Myocyte (in vitro differentiated cells): ENCODE measurements around the gene POU5F2. TPM values are rescaled to one million over a fixed set of nuclear protein-coding genes. Genes with fewer than 3 reads are reported as not detected.

Experiments
- DNase-seq: peaks from one replicate; pipeline ENCODE4 v3.0.0-alpha.2; 2012; ENCODE audit warnings: low read depth
- total RNA-seq: library from RNA; depleted of rRNA; stranded (reverse); fragments of >200 nt; gene quantifications from 2 replicates; pipeline ENCODE4 v1.2.3, GENCODE V29; 2014

POU5F2 gene
- total RNA-seq, 1 donor from 2014 or later, result 0.29 TPM

DNA sequence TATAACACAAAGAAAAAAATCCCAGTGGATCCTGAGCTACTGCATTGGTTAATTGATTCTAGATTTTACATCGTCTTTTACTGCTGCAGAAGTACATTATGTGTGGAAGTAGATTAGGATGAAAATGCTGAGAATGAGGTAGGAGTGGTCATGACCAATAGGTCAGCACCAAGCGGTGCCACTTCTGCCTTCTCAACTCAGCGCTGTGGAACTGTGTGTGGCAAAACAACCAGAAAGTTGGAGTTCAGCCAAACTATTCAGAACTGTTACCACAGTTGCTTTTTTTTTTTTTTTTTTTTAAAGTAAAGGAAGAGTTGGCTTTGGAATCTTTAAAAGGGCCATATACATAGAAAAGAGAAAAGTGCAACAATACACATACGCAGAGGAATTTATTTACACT is 24.2 kb downstream of the POU5F2 start:
- DNase-seq, result peak; percentile 81

DNA sequence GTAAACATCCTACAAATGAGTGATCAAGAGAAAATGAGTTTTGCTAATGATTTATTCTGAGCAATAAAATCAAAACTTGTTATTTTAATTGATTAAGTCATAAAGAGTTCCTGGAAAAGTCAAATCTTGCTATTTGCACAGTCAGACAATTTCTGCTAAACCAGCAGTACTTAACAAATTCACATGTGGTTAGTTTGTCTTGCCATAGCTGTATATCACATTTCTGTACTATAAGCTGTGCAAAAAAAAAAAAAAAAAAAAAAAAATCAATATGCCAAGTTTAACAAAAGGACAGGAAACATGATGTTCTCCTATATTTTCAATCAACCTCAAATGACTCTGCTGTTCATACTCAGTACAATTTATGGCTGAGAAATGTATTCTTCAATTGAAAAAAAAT is 24.9 kb downstream of the POU5F2 start:
- DNase-seq, result no peak

DNA sequence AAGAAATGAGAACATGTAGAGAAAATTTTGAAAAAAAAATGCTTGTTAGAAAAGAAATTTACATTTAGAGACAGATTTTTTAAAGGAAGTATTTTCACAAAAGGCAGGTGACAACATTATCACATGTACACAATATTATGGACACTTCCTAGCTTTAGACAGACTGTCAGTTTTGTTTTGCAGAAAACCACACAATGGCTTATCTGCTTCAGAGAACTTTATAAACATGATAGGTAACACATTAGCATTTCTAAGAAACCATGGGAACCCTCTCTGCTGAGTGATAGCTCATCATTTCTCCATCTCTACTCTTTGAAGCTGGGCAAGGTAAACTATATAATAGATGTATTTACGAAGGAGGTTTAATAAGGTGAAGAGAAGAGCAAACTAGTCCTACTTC is 25.6 kb downstream of the POU5F2 start:
- DNase-seq, result no peak

DNA sequence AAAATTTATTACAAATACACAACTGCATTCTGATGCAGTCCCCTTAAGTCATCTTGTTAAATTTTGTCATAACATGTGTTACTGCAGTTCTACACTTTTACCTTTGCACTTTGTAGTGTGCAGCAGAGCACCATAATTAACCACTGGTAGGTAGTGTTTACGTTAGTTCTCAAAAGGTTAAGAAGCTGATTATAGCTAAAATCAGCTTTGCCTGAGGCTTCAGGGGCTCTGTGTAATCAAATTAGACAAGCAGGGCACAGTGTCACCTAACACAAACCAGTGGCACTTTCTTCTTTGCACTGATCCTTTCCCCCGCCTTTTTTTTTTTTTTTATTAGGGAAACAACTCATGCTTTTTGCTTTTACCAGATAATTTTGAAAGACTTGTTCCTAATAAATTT is 26.1 kb downstream of the POU5F2 start:
- no peak for DNase-seq

DNA sequence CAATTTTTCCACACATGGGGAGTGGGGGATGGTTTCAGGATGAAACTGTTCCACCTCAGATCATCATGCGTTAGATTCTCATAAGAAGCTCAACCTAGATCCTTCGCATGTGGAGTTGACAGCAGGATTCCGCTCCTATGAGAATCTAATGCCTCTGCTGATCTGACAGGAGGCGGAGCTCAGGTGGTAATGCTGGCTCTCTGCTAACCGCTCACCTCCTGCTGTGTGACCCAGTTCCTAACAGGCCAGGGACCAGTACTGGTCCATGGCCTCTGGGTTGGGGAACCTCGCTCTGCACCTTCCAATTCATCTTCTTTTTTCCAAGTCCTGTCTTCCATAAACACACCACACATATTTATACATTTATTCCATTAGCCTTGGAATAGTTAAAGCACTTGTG is 33.0 kb downstream of the POU5F2 start:
- no peak for DNase-seq

DNA sequence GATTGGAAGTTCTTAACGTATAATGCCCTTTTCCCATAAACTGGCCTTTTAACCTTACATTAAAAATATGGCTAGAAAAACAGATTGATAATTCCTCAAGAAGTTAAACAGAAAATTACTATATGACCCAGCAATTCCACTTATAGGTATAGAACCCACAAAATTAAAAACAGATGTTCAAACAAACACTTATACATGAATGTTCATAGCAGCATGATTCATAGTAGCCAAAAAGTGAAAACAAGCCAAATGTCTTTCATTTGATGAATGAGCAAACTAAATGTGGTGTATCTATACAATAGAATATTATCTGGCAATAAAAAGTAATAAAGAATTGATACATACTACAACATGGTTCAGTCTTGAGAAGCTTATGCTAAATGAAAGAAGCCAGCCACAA is 35.5 kb downstream of the POU5F2 start:
- DNase-seq, result no peak

DNA sequence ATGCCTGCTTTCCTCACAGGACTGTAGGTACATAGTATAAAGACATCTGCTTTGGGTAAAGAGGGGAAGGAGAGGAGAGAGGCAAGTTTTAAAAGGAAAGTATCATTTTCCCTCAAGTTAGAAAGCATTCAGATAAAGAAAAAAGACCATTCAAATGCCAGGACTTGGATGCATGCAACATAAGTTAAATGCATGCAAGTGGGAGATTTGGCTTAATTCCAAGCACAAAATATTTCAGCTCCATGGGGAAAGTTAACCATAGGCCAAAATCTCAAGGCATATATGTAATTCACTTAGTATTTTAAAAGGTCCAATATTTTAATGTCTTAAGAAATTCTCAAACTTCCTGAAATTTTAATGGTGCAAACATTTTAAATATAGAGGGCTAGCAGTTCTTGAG is 36.4 kb downstream of the POU5F2 start:
- DNase-seq, result no peak

DNA sequence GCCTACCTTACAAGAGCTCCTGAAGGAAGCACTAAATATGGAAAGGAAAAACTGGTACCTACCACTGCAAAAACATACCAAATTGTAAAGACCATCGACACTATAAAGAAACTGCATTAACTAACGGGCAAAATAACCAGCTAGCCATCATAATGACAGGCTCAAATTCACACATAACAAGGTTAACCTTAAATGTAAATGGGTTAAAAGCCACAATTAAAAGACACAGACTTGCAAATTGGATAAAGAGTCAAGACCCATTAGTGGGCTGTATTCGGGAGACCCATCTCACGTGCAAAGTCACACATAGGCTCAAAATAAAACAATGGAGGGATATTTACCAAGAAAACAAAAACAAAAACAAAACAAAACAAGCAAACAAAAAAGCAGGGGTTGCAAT is 49.4 kb downstream of the POU5F2 start:
- DNase-seq, result no peak

Other genes with a start within 250 kb of the POU5F2 start
- 3.2 and 5.5 TPM in 2 replicates for gene NR2F1-AS1, start 160.4 kb downstream of the POU5F2 start, total RNA-seq
- gene NR2F1, start 158.4 kb downstream of the POU5F2 start, total RNA-seq, result 5.4 and 7.7 TPM in 2 replicates